Measurements from ENCODE around the gene APCDD1L.
"Not testable (repeated sequence)": the region's sequence is repeated elsewhere in the genome, so short reads cannot be mapped to it uniquely, and the experiment has no call there.

Gene APCDD1L

DNA sequence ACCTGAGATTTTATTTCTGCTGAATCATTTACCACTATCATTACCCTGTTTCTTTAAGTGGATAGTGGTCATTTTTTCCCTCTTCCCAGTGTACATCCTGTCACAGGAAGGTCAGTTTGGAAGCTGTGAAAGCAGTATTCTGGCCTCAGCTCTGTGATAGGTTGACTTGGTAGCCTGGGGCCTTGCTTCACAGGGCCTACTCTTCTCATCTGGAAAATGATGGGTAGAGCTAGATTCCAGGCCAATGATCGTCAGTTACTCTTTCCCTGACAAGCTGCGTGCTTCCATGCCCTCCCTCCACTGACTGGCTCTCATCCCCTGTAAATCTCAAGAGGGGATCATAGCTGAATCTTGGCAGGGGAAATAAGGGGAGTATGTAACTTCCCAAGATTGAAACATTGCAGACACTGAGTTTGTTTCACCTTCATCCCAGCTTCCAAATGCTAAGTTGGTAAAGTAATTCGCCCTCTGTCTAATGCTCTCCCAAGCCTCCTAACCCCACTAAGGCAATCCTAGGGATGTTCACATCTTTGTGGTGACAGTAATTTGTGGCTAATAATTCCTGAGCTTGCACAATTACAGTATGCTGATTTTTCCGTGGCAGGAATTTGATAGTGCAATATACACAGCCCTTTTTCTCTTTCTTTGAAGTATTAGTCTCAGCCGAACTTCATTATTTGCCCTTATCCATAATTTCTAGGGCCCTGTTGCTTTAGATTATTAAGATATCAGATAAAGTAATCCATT lies 75.0 kb downstream of the APCDD1L start:
- DNase-seq (ENCODE audit: low spot score), result no peak

DNA sequence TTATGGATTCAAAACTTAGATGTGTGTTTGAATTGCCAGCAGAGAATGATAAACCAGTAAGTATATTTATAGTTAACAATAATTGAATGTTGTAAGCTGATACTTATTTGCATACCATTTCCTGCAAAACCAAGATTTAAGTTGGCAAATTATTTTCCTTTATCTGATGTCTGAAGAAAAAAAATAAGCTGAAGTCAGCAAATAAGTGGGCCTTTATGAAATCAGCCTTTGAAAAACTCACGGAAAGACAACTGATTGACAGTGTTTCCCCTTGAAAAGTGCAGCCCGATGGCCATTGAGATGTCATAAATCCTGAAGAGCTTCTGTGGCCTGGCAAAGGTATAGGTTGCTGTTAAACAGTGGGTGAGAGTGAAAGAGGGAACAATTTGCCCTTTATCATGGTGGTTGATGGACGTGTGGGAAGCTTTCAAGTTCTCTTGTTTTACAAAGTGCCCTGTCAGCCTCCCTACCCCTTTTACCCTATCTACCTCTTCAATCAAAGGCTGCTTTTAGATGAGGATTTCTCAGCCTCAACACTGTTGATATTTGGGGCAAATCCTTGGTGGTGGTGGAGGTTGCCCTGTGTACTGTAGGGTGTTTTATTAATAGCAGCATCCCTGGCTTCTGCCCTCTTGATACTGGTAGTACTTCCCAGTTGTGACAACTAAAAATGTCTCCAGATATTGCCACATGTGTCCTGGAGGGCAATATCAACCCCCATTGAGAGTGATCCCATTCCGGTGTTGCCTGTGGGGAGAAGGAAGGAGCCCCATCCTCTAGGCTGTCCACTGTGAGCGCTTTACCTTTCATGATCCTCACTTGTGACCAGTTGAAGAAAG lies 76.0 kb downstream of the APCDD1L start:
- no peak for DNase-seq (ENCODE audit: low spot score)

DNA sequence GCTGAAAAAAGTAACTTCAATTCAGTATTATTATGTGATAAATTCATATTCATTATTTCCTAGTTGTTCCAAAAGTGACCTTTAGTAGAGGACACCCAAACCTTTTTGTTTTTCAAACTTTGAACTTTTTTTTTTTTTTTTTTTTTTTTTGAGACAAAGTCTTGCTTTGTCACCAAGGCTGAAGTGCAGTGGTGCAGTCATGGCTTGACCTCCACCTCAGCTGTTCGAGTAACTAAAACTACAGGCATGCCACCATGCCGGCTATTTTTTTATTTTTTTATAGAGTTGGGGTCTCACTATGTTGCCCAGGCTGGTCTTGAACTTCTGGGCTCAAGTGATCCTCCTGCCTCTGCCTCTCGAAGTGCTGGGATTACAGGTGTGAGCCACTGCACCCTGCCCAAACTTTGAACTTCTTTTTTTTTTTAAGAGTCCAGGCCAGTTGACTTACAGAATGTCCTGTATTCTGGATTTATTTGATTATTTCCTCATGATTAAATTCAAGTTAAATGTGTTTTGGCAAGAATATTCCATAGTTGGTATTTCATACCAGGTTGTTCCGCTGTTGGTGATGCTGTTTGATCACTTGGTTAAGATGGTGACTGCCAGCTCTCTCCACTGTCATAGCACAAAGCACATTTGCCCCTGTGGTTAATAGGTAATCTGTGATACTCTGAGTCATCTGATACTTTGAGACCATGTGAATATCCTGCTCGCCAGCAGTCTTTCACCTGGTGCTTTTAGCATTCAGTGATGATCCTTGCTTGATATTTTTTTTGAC lies 78.1 kb downstream of the APCDD1L start:
- DNase-seq (ENCODE audit: low spot score), result no peak

DNA sequence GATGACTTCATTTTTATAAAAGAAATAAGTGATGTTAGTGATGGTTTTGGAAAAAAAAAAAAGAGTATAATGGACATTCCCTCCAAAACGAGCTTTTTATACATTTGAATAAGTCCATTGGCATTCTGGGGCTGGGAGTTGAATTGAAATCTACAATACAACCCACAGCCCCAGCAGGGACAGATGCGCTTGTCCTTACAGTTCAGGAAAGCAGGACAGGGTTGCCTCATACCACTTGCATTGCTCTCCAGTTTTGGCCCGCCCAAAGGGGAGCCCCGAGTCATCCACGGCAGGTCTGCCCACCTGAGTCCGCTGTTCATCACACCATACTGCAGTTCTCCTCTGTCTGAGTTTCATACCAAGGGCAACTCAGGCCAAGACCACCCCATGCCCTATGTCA lies 80.0 kb downstream of the APCDD1L start:
- no peak for DNase-seq (ENCODE audit: low spot score)

DNA sequence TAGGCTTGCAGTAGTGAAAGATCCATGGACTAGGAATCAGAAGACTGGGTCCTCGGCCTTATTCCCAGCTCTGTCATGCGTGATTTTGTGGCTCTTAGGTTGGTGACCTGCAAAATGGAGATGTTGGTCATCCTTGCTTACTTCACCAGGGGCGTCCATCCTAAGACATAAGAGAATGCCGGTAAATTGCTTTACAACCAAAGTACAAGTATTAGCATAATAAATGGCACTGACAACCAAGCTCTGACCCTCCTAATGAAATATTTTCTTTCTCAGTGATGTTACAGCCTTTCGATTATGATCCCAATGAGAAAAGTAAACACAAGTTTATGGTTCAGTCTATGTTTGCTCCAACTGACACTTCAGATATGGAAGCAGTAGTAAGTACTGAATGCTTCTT lies 80.9 kb downstream of the APCDD1L start:
- no peak for DNase-seq (ENCODE audit: low spot score)

DNA sequence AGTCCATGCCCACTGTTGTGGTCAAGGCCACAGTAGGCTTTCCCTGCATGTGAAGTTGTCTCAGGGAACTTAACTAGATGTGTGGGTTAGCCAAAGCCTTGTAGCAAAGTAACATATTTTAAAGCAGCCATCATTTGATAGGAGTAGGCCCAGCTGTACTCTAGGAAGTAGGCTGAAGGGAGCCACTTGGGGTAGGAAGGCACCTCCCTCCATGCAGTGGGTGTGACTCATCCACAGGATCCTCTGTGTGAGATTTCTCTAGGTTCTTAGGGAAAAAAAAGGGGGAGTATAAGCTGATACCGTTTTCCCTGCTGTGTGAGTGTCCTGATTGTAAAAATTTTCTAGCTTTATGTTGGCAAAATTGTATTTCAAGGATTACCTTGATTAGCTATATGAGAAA lies 81.4 kb downstream of the APCDD1L start:
- DNase-seq (ENCODE audit: low spot score), result no peak

DNA sequence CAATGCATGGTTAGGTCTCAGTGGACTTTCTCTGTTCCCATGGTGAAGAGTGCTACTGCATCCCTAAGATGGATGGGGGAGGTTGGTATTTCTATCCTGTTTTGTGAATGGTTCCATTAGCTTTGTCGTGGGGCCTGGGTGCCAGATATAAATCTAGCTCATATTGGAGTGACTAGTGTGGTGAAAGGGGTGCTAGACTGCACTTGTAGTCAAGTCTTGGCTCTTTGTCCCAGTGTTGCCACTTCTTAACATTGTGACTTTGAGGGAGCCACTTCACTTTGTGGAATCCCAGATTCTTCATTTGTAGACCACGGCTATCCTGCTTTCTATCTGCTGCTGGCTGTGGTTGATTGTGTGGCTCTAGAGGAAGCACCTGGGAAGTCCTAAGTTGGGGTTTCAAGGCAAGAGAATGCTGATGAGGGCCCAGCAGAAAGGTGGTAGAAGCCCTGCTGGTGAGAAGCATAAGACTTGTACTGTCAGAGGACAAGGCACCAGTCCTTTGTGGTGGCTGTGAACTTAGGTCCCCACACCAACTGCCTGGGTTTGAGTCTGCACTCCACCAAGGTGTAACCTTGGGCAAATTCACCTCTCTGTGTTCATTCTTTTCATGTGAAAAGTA lies 82.1 kb downstream of the APCDD1L start:
- no peak for DNase-seq (ENCODE audit: low spot score)

DNA sequence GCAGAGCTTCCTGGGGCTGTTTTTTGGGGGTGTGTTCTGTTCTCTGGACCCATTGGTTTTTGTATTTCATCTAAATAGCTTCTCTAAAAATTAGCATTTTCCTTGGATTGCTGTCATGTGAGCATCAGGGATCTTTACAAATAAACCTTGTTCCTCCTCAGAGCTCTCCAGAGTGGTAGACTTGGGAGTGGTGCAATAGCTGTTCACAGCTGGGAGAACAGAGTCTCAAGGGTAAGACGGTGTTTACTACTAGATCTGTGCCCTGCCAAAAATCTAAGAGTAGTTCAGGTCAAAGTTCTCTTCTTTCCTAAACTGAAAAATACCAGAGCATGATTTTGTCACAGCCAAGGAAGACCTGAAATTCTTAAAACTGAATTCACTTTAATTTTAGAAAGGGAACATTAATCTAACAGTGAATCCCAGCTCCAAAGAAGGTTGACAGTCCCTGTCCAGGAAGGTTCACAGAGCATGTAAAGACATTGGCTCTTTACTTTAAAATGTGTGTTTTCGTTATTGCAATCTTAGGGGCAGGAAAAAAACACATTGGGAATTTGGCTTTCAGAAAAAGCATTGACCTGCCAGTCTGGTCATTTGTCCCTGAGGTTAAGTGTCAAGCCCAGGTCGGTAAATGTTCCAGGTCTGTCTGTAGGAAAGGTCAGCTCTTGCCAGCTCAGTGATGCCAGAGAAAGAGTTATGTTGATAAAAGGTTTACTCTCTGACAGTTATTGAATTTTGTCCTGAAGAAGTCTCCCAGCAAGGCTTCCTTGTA lies 82.8 kb downstream of the APCDD1L start:
- no peak for DNase-seq (ENCODE audit: low spot score)

DNA sequence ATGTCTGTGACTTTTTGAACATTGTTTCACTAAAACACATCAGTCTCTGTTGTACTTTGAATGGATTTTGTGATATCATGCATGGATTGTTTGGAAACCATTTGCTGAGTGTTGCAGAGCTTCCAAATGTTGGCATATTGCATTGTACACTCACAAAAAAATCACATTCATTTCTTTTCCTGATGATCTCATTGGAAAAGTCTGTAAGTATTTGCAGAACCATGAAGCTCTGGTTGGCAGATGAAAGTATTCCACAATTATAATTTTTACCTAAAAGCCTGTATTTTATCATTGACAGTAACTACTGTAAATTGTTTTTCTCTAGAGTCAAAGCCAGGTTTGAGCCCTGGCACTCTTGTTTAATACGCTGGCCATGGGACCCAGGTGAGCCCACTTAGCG lies 84.1 kb downstream of the APCDD1L start:
- DNase-seq (ENCODE audit: low spot score), result no peak

DNA sequence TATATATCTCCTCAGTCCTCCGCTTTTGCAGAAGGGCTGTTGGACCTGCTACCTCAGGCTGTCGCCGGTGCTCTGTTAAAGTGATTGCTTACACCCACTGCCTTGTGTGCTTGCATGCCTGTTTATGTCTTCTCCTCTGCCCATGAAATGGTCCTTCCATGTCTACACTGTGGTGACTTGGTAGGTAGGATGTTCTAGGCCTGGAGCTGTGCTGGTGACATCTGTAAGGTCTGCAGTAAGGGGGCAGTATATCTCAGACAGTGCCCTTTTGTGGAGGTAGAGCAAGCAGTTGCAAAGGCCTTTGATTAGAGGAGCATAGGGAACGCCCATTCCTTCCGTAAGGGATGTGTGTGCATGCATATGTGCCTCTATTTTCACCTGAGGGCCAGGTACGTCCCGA lies 85.9 kb downstream of the APCDD1L start:
- DNase-seq (ENCODE audit: low spot score), result no peak

DNA sequence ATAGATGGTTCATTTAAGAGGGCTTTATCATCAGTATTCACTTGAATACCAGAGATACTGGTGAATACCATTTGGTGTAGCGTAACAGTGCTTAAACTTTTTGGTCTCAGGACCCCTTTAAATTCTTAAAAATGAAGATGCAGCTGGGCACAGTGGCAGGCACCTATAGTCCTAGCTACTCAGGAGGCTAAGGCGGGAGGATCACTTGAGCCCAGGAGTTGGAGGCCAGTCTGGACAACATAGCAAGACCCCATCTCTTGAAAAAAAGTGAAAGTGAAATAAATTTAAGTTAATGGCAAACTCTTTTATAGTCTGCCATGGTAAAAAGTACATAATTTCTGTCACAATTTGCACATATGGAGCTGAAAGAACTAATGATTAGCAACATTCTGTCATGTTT lies 86.8 kb downstream of the APCDD1L start:
- no peak for DNase-seq (ENCODE audit: low spot score)

DNA sequence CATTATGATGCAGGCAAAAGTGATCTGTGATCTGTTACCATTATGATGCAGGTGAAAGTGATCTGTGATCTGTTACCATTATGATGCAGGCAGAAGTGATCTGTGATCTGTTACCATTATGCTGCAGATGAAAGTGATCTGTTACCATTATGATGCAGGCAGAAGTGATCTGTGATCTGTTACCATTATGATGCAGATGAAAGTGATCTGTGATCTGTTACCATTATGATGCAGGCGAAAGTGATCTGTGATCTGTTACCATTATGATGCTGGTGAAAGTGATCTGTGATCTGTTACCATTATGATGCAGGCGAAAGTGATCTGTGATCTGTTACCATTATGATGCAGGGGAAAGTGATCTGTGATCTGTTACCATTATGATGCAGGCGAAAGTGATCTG lies 87.6 kb downstream of the APCDD1L start:
- not testable (repeated sequence) for DNase-seq (ENCODE audit: low spot score)

DNA sequence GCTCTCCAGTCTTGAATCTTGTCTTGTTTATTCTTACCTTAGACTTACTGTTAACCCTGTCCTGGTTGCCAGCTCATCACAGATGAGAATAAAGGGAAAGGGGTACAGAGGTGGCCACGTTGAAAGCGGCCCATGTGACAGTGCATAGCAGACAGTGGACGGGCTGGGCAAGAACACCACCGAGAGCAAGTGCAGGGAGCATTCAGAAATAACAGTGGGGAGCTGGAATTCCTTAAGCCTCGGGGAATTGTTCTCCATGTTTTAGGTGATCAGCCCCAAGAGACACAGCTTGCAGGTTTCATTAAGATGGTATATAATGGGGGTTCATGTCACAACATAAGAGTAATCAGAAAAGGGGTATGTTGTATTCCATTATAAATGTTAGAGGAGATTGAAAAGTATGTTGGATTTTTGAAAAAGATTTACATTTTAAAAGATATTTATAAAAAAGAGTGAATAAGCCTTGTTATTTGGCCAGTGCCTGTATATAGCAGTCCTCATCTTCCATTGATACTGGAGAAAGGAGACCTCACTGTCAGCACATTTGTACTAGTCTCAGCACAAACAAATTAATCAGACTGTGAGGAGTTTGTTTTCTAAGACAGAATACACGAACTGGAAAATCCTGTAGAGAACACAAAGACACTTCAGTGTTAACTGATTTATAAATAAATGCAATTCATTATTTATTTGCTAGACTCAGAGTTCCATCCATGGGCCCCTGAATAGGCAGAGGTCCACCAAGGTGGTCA lies 90.8 kb downstream of the APCDD1L start:
- DNase-seq (ENCODE audit: low spot score), result no peak

DNA sequence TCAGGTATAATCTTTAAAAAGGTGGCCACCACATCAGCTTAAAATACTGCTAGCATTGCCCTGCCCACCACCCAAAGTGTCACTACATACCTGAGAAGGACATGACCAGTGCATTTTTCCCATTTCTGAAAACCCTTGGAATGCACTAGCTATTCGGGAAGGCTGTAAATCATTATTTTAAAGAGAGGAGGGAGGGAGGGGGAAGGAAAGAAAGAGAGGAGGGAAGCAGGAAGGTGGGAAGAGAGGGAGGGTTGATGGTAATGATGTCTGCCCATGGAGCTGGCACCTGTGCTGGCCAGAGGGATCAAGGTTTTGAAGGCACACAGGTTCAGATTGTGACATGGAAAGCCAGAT lies 93.7 kb downstream of the APCDD1L start:
- no peak for DNase-seq (ENCODE audit: low spot score)

DNA sequence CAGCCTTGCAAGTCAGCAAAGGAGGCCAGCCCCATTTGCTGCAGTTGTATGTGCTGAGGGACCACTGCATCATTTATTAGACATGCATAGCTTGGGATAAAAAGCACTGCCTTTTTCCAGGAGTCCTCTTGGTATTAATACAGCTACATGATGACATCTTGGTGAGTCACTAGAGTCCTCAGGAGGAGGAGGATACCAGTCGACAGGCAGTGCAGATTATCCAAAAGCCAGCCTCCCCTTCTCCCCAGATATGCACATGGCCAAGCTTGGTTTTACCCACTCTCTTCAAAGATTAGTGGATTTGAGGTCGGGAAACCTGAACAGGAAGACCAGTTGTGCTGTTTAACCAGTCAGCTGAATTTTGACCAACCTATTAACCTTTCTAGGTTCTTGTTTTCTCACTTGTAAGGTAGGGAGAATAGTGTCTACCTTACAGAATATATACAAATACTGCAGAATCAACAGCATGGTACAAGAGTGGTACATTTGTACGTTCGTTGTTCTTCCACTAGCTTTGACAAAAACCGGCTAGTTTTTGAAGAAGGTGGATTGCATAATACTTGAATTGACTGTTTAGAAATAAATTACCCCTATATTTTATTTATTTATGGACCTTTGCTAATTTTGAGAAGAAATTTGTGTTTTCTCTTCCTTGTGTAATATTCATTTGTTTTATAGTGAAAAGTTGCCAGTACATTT lies 94.3 kb downstream of the APCDD1L start:
- DNase-seq (ENCODE audit: low spot score), result no peak

DNA sequence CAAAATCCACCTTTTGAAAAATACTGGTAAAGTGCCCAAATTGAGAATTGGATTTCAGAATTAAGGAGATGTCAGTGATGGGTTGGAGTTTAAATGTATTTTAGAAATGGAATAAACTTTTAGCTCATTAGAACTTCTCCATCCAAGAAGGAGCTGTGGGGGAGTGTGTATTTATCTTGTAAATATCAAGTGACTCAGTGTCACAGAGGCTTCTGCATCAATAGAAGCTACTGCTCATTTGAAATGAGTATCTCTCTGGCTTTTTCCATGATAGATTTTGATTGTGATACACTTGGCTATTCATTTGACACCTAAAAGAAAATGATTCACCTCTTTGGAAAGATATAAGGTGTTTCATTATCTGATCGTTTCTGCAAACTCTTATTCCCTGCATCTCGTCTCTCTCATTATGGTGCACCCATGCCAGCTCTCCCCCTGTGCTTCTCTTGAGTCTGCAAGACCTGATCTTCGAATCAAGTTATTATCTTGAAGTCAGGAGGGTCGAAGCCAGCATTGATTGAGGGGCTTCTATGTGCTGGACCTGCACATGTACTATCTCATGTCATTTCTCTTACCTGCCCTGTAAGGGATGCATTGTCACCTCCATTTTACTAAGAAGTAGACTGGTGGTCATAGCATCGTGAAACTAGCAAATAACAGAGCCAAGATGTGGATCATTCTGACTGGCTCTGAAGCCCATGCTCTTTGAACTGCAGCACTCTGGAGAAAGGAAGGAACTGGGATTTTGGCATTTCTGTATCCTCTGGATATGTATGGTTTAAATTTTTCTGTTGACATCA lies 96.0 kb downstream of the APCDD1L start:
- DNase-seq (ENCODE audit: low spot score), result no peak

DNA sequence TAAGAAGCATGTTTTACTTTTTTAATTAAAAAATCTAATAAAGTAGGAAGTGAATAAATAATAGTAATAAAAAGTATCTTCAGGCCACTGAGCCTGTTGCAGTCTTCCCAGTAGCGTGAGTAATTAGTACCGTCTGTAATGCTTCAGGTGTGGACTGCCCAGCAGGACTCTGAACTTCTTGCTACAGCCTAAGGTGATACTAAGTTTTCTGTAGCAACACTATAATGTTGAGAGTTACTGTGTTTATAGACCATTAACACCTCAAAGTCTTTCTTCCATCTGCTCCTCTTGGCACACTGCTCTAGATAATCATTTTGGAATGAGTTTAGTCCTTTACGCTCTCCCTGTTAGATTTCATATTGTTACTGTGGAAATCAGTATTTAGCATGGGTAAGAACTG lies 97.8 kb downstream of the APCDD1L start:
- no peak for DNase-seq (ENCODE audit: low spot score)

DNA sequence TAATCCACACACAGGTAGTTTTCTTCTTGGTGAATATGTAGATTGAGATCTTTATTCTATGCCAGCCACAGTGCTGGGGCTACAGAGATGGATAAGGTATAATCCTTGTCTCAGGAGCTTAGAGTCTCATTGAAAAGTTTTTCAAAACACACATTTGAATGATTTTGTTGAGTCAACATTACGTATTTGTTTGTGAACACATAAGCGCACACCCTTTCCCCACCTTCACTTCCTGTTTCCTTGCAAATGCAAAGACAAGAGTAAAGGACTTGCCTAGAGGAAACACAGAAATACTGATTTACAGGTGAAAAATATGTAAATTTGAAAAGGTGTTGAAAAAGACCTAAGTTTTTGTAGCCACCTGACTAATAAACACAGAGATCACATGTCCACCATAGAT lies 98.4 kb downstream of the APCDD1L start:
- no peak for DNase-seq (ENCODE audit: low spot score)

DNA sequence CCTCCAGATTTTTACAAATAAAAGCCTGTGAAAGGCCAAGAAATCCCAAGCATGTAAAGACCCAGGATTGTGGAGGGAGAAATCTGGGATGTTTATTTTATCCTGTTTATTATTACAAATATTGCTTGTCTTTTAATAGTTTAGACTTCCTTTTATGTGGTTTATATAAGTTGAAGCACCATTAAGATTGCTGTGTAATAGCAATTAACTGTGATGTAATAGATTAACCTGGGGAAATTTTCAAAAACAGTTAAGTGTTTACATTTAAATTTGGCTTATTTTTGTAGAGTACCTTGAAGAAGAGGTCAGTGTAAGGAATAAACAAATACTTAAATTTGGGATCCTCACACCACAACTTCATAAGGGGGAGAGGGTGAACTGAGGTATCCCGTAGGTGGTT lies 99.1 kb downstream of the APCDD1L start:
- DNase-seq (ENCODE audit: low spot score), result no peak

Data from HuH-7.5 (cell line).